Nephron (organoid): ENCODE results near the gene CROCC2.

Experiments used
- H3K27ac Mint-ChIP-seq, 3 experiments: 2 replicates each; pipeline ENCODE4 v1.8.0; 2020; ENCODE audit warnings: mixed read lengths in 3 of 3, mild to moderate bottlenecking in 2 of 3, moderate library complexity in 1 of 3
- H3K27me3 Mint-ChIP-seq: 2 replicates; pipeline ENCODE4 v1.8.0; 2021; ENCODE audit warnings: low read depth, mild to moderate bottlenecking, moderate library complexity, mixed read lengths
- H3K36me3 Mint-ChIP-seq: 2 replicates; pipeline ENCODE4 v1.8.0; 2020; ENCODE audit warnings: low read depth, mixed read lengths
- H3K4me1 Mint-ChIP-seq: 2 replicates; pipeline ENCODE4 v1.8.0; 2020; ENCODE audit warnings: mixed read lengths
- H3K4me3 Mint-ChIP-seq, 3 experiments: 2 replicates each; pipeline ENCODE4 v1.8.0; 2020; ENCODE audit warnings: mild to moderate bottlenecking in 3 of 3, mixed read lengths in 3 of 3, moderate library complexity in 2 of 3
- H3K9me3 Mint-ChIP-seq: 2 replicates; pipeline ENCODE4 v1.8.0; 2020; ENCODE audit warnings: mixed read lengths
- CTCF ChIP-seq, 3 experiments: fragments of 200-600 bp; sonication (generic); IDR thresholded peaks; one replicate each; pipeline ENCODE4 v1.5.0; 2021; ENCODE audit warnings: antibody characterized with exemption in 3 of 3; ENCODE audit not compliant: unreplicated experiment in 3 of 3

Gene CROCC2

GRCh38 chr2:240915526-240916341, 9.6 kb downstream of the CROCC2 start:
- no peak for TF ChIP-seq CTCF (IDR thresholded peaks at IDR 0.05; ENCODE audit: unreplicated experiment in 3 of 3)
- H3K27me3 Mint-ChIP-seq = peaks cover 30% of the 10 kb centered on the region
- no peaks in the 10 kb centered on the region for H3K36me3 Mint-ChIP-seq
- H3K4me1 Mint-ChIP-seq = peaks cover 7% of the 10 kb centered on the region
- peak overlapping the region; percentile 24 to 50 (median 34) for H3K4me3 Mint-ChIP-seq
- no peaks in the 10 kb centered on the region for H3K9me3 Mint-ChIP-seq
- no peak overlapping the region for H3K27ac Mint-ChIP-seq

- Mint-ChIP-seq H3K4me1 (peaks cover 6% of the 10 kb centered on the region), H3K9me3 (no peaks in the 10 kb centered on the region), H3K27me3 (peaks cover 29% of the 10 kb centered on the region), H3K27ac (peak overlapping the region in 1 of 3 experiments; percentile 38), H3K36me3 (no peaks in the 10 kb centered on the region), H3K4me3 (peak overlapping the region in 1 of 3 experiments; percentile 44)
- no peak for TF ChIP-seq CTCF (IDR thresholded peaks at IDR 0.05; ENCODE audit: unreplicated experiment in 3 of 3)
These were observed 10.5 kb downstream of the CROCC2 start for GRCh38 chr2:240916571-240917008.

- no peak for TF ChIP-seq CTCF (IDR thresholded peaks at IDR 0.05; ENCODE audit: unreplicated experiment in 3 of 3)
- peaks cover 25% of the 10 kb centered on the region for H3K27me3 Mint-ChIP-seq
- no peaks in the 10 kb centered on the region for H3K9me3 Mint-ChIP-seq
- peak overlapping the region in 1 of 3 experiments; percentile 38 for H3K27ac Mint-ChIP-seq
- peaks cover 2% of the 10 kb centered on the region for H3K4me1 Mint-ChIP-seq
- H3K4me3 Mint-ChIP-seq = no peak overlapping the region
- no peaks in the 10 kb centered on the region for H3K36me3 Mint-ChIP-seq
These were observed 11.0 kb downstream of the CROCC2 start for GRCh38 chr2:240917009-240917683.

- Mint-ChIP-seq H3K4me3 (no peak overlapping the region), H3K36me3 (no peaks in the 10 kb centered on the region), H3K9me3 (no peaks in the 10 kb centered on the region), H3K4me1 (no peaks in the 10 kb centered on the region), H3K27ac (no peak overlapping the region), H3K27me3 (peaks cover 21% of the 10 kb centered on the region)
- TF ChIP-seq CTCF (IDR thresholded peaks at IDR 0.05; ENCODE audit: unreplicated experiment in 3 of 3) = no peak
These were observed 11.6 kb downstream of the CROCC2 start for GRCh38 chr2:240917684-240918257.

- H3K36me3 Mint-ChIP-seq = no peaks in the 10 kb centered on the region
- peaks cover 16% of the 10 kb centered on the region for H3K27me3 Mint-ChIP-seq
- H3K4me1 Mint-ChIP-seq = no peaks in the 10 kb centered on the region
- H3K9me3 Mint-ChIP-seq = no peaks in the 10 kb centered on the region
- H3K27ac Mint-ChIP-seq = no peak overlapping the region
- TF ChIP-seq CTCF (IDR thresholded peaks at IDR 0.05; ENCODE audit: unreplicated experiment in 3 of 3) = no peak
- no peak overlapping the region for H3K4me3 Mint-ChIP-seq
These were observed 12.3 kb downstream of the CROCC2 start for GRCh38 chr2:240918258-240919091.
